Measurements from ENCODE around the gene C1orf21.

Gene C1orf21

GRCh38 chr1:184443201-184443600, 56.4 kb downstream of the C1orf21 start:
- DNase-seq (ENCODE audit: extremely low read depth in 1 of 2, low read depth in 1 of 2): no peak

- DNase-seq (ENCODE audit: extremely low read depth in 1 of 2, low read depth in 1 of 2): no peak
Observed at GRCh38 chr1:184443624-184444023, 56.8 kb downstream of the C1orf21 start.

- no peak for DNase-seq (ENCODE audit: extremely low read depth in 1 of 2, low read depth in 1 of 2)
Observed at GRCh38 chr1:184445997-184446396, 59.2 kb downstream of the C1orf21 start.

- no peak for DNase-seq (ENCODE audit: extremely low read depth in 1 of 2, low read depth in 1 of 2)
Observed at GRCh38 chr1:184447651-184448185, 60.9 kb downstream of the C1orf21 start.

- DNase-seq (ENCODE audit: extremely low read depth in 1 of 2, low read depth in 1 of 2): no peak
Observed at GRCh38 chr1:184449916-184450315, 63.1 kb downstream of the C1orf21 start.

GRCh38 chr1:184455786-184456185, 69.0 kb downstream of the C1orf21 start:
- DNase-seq (ENCODE audit: extremely low read depth in 1 of 2, low read depth in 1 of 2): no peak

- no peak for DNase-seq (ENCODE audit: extremely low read depth in 1 of 2, low read depth in 1 of 2)
Observed at GRCh38 chr1:184456189-184456588, 69.4 kb downstream of the C1orf21 start.

- no peak for DNase-seq (ENCODE audit: extremely low read depth in 1 of 2, low read depth in 1 of 2)
Observed at GRCh38 chr1:184457500-184457899, 70.7 kb downstream of the C1orf21 start.

GRCh38 chr1:184461321-184461720, 74.5 kb downstream of the C1orf21 start:
- no peak for DNase-seq (ENCODE audit: extremely low read depth in 1 of 2, low read depth in 1 of 2)

- no peak for DNase-seq (ENCODE audit: extremely low read depth in 1 of 2, low read depth in 1 of 2)
Observed at GRCh38 chr1:184462155-184462554, 75.3 kb downstream of the C1orf21 start.

- no peak for DNase-seq (ENCODE audit: extremely low read depth in 1 of 2, low read depth in 1 of 2)
Observed at GRCh38 chr1:184462990-184463389, 76.2 kb downstream of the C1orf21 start.

GRCh38 chr1:184463680-184464079, 76.9 kb downstream of the C1orf21 start:
- DNase-seq (ENCODE audit: extremely low read depth in 1 of 2, low read depth in 1 of 2): no peak

- DNase-seq (ENCODE audit: extremely low read depth in 1 of 2, low read depth in 1 of 2): no peak
Observed at GRCh38 chr1:184464757-184465156, 77.9 kb downstream of the C1orf21 start.

- peak in 1 of 2 donors; percentile 8 for DNase-seq (ENCODE audit: extremely low read depth in 1 of 2, low read depth in 1 of 2)
Observed at GRCh38 chr1:184465489-184466146, 78.8 kb downstream of the C1orf21 start.

GRCh38 chr1:184467295-184467694, 80.5 kb downstream of the C1orf21 start:
- no peak for DNase-seq (ENCODE audit: extremely low read depth in 1 of 2, low read depth in 1 of 2)

GRCh38 chr1:184469396-184469795, 82.6 kb downstream of the C1orf21 start:
- no peak for DNase-seq (ENCODE audit: extremely low read depth in 1 of 2, low read depth in 1 of 2)

- DNase-seq (ENCODE audit: extremely low read depth in 1 of 2, low read depth in 1 of 2): no peak
Observed at GRCh38 chr1:184471686-184472085, 84.9 kb downstream of the C1orf21 start.

- DNase-seq (ENCODE audit: extremely low read depth in 1 of 2, low read depth in 1 of 2): no peak
Observed at GRCh38 chr1:184472136-184472535, 85.3 kb downstream of the C1orf21 start.

GRCh38 chr1:184473176-184473966, 86.5 kb downstream of the C1orf21 start:
- DNase-seq (ENCODE audit: extremely low read depth in 1 of 2, low read depth in 1 of 2): no peak

GRCh38 chr1:184476187-184476586, 89.4 kb downstream of the C1orf21 start:
- no peak for DNase-seq (ENCODE audit: extremely low read depth in 1 of 2, low read depth in 1 of 2)

- no peak for DNase-seq (ENCODE audit: extremely low read depth in 1 of 2, low read depth in 1 of 2)
Observed at GRCh38 chr1:184479435-184480167, 92.8 kb downstream of the C1orf21 start.
